Neural crest cell (in vitro differentiated cells): ENCODE measurements around the gene SVEP1. TPM values are rescaled to one million over a fixed set of nuclear protein-coding genes. Genes with fewer than 3 reads are reported as not detected.
A peak's percentile ranks its signal among the peaks of the same experiment; 100 is the strongest.

Experiments used
- DNase-seq: peaks from one replicate; pipeline ENCODE4 v3.0.0; 2021; ENCODE audit warnings: low read depth, mixed read lengths, low spot score
- H3K27ac Mint-ChIP-seq: one replicate; pipeline ENCODE4 v1.8.0; 2021; ENCODE audit warnings: mild to moderate bottlenecking, mixed read lengths; ENCODE audit not compliant: unreplicated experiment
- H3K27me3 Mint-ChIP-seq: 2 replicates; pipeline ENCODE4 v1.8.0; 2021; ENCODE audit warnings: low read depth, mild to moderate bottlenecking, mixed read lengths
- H3K36me3 Mint-ChIP-seq: 2 replicates; pipeline ENCODE4 v1.8.0; 2021; ENCODE audit warnings: low read depth, mild to moderate bottlenecking, mixed read lengths
- H3K4me1 Mint-ChIP-seq: 2 replicates; pipeline ENCODE4 v1.8.0; 2021; ENCODE audit warnings: mixed read lengths
- H3K4me3 Mint-ChIP-seq: one replicate; pipeline ENCODE4 v1.8.0; 2021; ENCODE audit warnings: mild to moderate bottlenecking, mixed read lengths
- H3K9me3 Mint-ChIP-seq: 2 replicates; pipeline ENCODE4 v1.8.0; 2021; ENCODE audit warnings: mixed read lengths
- CTCF ChIP-seq: fragments of 200-600 bp; sonication (generic); conservative IDR thresholded peaks from 2 replicates; pipeline ENCODE4 v1.5.0; 2021; ENCODE audit warnings: antibody characterized with exemption, mild to moderate bottlenecking
- total RNA-seq: library from RNA; stranded (reverse); gene quantifications from 2 replicates; pipeline ENCODE4 v1.2.1, GENCODE V29; 2021

The SVEP1 gene
- total RNA-seq, 1 donor from 2014 or later: 1.3 TPM

GRCh38 chr9:110463499-110463898, 116.0 kb downstream of the SVEP1 start:
- Mint-ChIP-seq H3K9me3 (peaks cover 3% of the 10 kb centered on the region), H3K27ac (no peak overlapping the region), H3K27me3 (no peaks in the 10 kb centered on the region), H3K4me3 (no peak overlapping the region), H3K4me1 (no peaks in the 10 kb centered on the region), H3K36me3 (no peaks in the 10 kb centered on the region)
- TF ChIP-seq CTCF: no peak
- no peak for DNase-seq

- no peak overlapping the region for H3K4me3 Mint-ChIP-seq
- no peak for TF ChIP-seq CTCF
- no peak overlapping the region for H3K27ac Mint-ChIP-seq
- no peak for DNase-seq
- no peaks in the 10 kb centered on the region for H3K4me1 Mint-ChIP-seq
- no peaks in the 10 kb centered on the region for H3K9me3 Mint-ChIP-seq
- no peaks in the 10 kb centered on the region for H3K27me3 Mint-ChIP-seq
- no peaks in the 10 kb centered on the region for H3K36me3 Mint-ChIP-seq
These were observed 122.3 kb downstream of the SVEP1 start for GRCh38 chr9:110457245-110457644.

GRCh38 chr9:110456681-110457080, 122.9 kb downstream of the SVEP1 start:
- Mint-ChIP-seq H3K36me3 (no peaks in the 10 kb centered on the region), H3K4me3 (no peak overlapping the region)

GRCh38 chr9:110455860-110456259, 123.7 kb downstream of the SVEP1 start:
- no peaks in the 10 kb centered on the region for H3K36me3 Mint-ChIP-seq
- no peaks in the 10 kb centered on the region for H3K4me1 Mint-ChIP-seq
- no peak overlapping the region for H3K27ac Mint-ChIP-seq
- H3K9me3 Mint-ChIP-seq: no peaks in the 10 kb centered on the region
- no peak overlapping the region for H3K4me3 Mint-ChIP-seq
- no peak for DNase-seq
- no peaks in the 10 kb centered on the region for H3K27me3 Mint-ChIP-seq
- TF ChIP-seq CTCF: no peak

More at GRCh38 chr9:110456681-110457080, 122.9 kb downstream of the SVEP1 start:
- Mint-ChIP-seq H3K27me3 (no peaks in the 10 kb centered on the region), H3K9me3 (no peaks in the 10 kb centered on the region), H3K27ac (no peak overlapping the region), H3K4me1 (no peaks in the 10 kb centered on the region)
- no peak for DNase-seq
- TF ChIP-seq CTCF: no peak

- no peaks in the 10 kb centered on the region for H3K4me1 Mint-ChIP-seq
- H3K27ac Mint-ChIP-seq: no peak overlapping the region
- H3K4me3 Mint-ChIP-seq: no peak overlapping the region
- TF ChIP-seq CTCF: peak; percentile 71
- DNase-seq: no peak
- H3K27me3 Mint-ChIP-seq: no peaks in the 10 kb centered on the region
- peaks cover 6% of the 10 kb centered on the region for H3K9me3 Mint-ChIP-seq
- H3K36me3 Mint-ChIP-seq: no peaks in the 10 kb centered on the region
These were observed 127.2 kb downstream of the SVEP1 start for GRCh38 chr9:110452227-110452801.
